K562 (cell line): ENCODE results near the gene VWA3A. TPM values are rescaled to one million over a fixed set of nuclear protein-coding genes. Genes with fewer than 3 reads are reported as not detected.

Experiments
- CCAR2 ChIP-seq: fragments of 200-400 bp; formaldehyde crosslinking; IDR thresholded peaks from 2 replicates; pipeline ENCODE4 v1.6.1; 2017; ENCODE audit warnings: mild to moderate bottlenecking, low read depth, low read length
- CTCF ChIP-seq, 3 experiments: IDR thresholded peaks in 2 of 3; conservative IDR thresholded peaks in 1 of 3; 2 replicates each; pipeline ENCODE4 v1.5.1; 2011 to 2012; ENCODE audit warnings: low read length in 3 of 3, mild to moderate bottlenecking in 3 of 3, control low read depth in 2 of 3, improper control_type of control experiment in 1 of 3, inconsistent platforms in 1 of 3, low read depth in 1 of 3, mixed read lengths in 1 of 3, moderate library complexity in 1 of 3; ENCODE audit not compliant: insufficient read depth in 2 of 3
- ETV5 ChIP-seq: sonication (generic); formaldehyde crosslinking; IDR thresholded peaks from 2 replicates; pipeline ENCODE4 v1.4.0; 2020; ENCODE audit warnings: low read depth, mild to moderate bottlenecking, missing genetic modification reagents
- SMARCA4 ChIP-seq: fragments of 450-650 bp; IDR thresholded peaks from 2 replicates; pipeline ENCODE4 v1.6.1; 2016
- ZBTB33 ChIP-seq: sonication (generic); formaldehyde crosslinking; IDR thresholded peaks from 2 replicates; pipeline ENCODE4 v1.8.1; 2023; ENCODE audit warnings: mild to moderate bottlenecking, missing genetic modification reagents
- ZNF449 ChIP-seq: fragments of 250-450 bp; sonication (Bioruptor Pico); IDR thresholded peaks from 2 replicates; pipeline ENCODE4 v1.8.0; 2022; ENCODE audit warnings: moderate library complexity, mild to moderate bottlenecking, inconsistent platforms
- polyA plus RNA-seq, 8 experiments: library from polyadenylated mRNA; depleted of rRNA in 4 of 8; stranded (reverse) in 5 of 8; unstranded in 3 of 8; fragments of >200 nt; fragmentation: Nextera tagmentation in 2 of 8; fragmentation: Illumina TruSeq in 1 of 8; extraction: Ambion mirVana in 2 of 8; extraction: Trizol in 1 of 8; gene quantifications; 2 replicates each; pipeline versions ENCODE4 v1.2.1 to v1.2.3, GENCODE V29; 2011 to 2014; ENCODE audit warnings: inconsistent platforms in 1 of 8, missing spikeins in 1 of 8
- total RNA-seq, 7 experiments: library from RNA; depleted of rRNA in 6 of 7; stranded (reverse); fragments of >200 nt in 6 of 7; fragmentation: Illumina TruSeq in 2 of 7; extraction: Trizol in 2 of 7; gene quantifications; 2 replicates each; pipeline versions ENCODE4 v1.2.1 to v1.2.3, GENCODE V29; 2011 to 2021; ENCODE audit warnings: low replicate concordance in 1 of 7

Gene VWA3A
- total and polyA plus RNA-seq, 9 of the 15 experiments (the other 6 are each of a cell fraction or from before 2014, with no cell fraction given): not detected

- TF ChIP-seq ZBTB33 (CRISPR knock-in tag) (no peak), ETV5 (CRISPR knock-in tag) (0 out of 2 replicates have a peak, but pooled peaks have one; percentile 11), CCAR2 (no peak), ZNF449 (CRISPR knock-in tag) (no peak), SMARCA4 (no peak), CTCF (IDR thresholded peaks at IDR 0.05 in 2 of 3, conservative IDR thresholded peaks at IDR 0.05 in 1 of 3; ENCODE audit: insufficient read depth in 2 of 3, low read depth in 1 of 3, low read length in 3 of 3) (peak; percentile 66 to 92 (median 68))
These were observed 91.7 kb downstream of the VWA3A start (continued) for GRCh38 chr16:22183901-22184614.
